K562 (cell line): Measurements from ENCODE around the gene CRACDL. TPM values are rescaled to one million over a fixed set of nuclear protein-coding genes. Genes with fewer than 3 reads are reported as not detected.

Experiments
- BCLAF1 ChIP-seq, 2 experiments: fragments of 450-650 bp in 1 of 2; IDR thresholded peaks; 2 replicates each; pipeline ENCODE4 v1.6.1; 2011 to 2017; ENCODE audit warnings: low read depth in 2 of 2, antibody characterized with exemption in 1 of 2, borderline replicate concordance in 1 of 2, low read length in 1 of 2, mild to moderate bottlenecking in 1 of 2, mixed read lengths in 1 of 2; ENCODE audit not compliant: control insufficient read depth in 1 of 2
- CHD7 ChIP-seq: fragments of 200-600 bp; sonication (generic); IDR thresholded peaks from one replicate; pipeline ENCODE4 v1.6.1; 2012; ENCODE audit warnings: mild to moderate bottlenecking, low read depth, low read length, inconsistent platforms
- NKRF ChIP-seq: fragments of 450-650 bp; IDR thresholded peaks from 2 replicates; pipeline ENCODE4 v1.6.1; 2016; ENCODE audit warnings: borderline replicate concordance
- SLC30A9 ChIP-seq: fragments of 250-450 bp; sonication (Bioruptor Pico); IDR thresholded peaks from 2 replicates; pipeline ENCODE4 v1.8.0; 2022; ENCODE audit warnings: mild to moderate bottlenecking, moderate library complexity
- SMARCA4 ChIP-seq: fragments of 450-650 bp; IDR thresholded peaks from 2 replicates; pipeline ENCODE4 v1.6.1; 2016
- SMC3 ChIP-seq: conservative IDR thresholded peaks from 2 replicates; pipeline ENCODE4 v1.6.1; 2011; ENCODE audit warnings: low read depth, low read length, improper control_type of control experiment; ENCODE audit not compliant: insufficient read depth
- polyA plus RNA-seq, 8 experiments: library from polyadenylated mRNA; depleted of rRNA in 4 of 8; stranded (reverse) in 5 of 8; unstranded in 3 of 8; fragments of >200 nt; fragmentation: Nextera tagmentation in 2 of 8; fragmentation: Illumina TruSeq in 1 of 8; extraction: Ambion mirVana in 2 of 8; extraction: Trizol in 1 of 8; gene quantifications; 2 replicates each; pipeline versions ENCODE4 v1.2.1 to v1.2.3, GENCODE V29; 2011 to 2014; ENCODE audit warnings: inconsistent platforms in 1 of 8, missing spikeins in 1 of 8
- total RNA-seq, 7 experiments: library from RNA; depleted of rRNA in 6 of 7; stranded (reverse); fragments of >200 nt in 6 of 7; fragmentation: Illumina TruSeq in 2 of 7; extraction: Trizol in 2 of 7; gene quantifications; 2 replicates each; pipeline versions ENCODE4 v1.2.1 to v1.2.3, GENCODE V29; 2011 to 2021; ENCODE audit warnings: low replicate concordance in 1 of 7

CRACDL gene
- total and polyA plus RNA-seq, 9 of the 15 experiments (the other 6 are each of a cell fraction or from before 2014, with no cell fraction given): not detected

- TF ChIP-seq CHD7: no peak
- no peak for TF ChIP-seq NKRF
- no peak for TF ChIP-seq BCLAF1 (IDR thresholded peaks at IDR 0.05; ENCODE audit: borderline replicate concordance in 1 of 2, control insufficient read depth in 1 of 2, low read depth in 2 of 2, low read length in 1 of 2)
- no peak for TF ChIP-seq SMC3
- no peak for TF ChIP-seq SMARCA4
- TF ChIP-seq SLC30A9: no peak
- TF ChIP-seq, all 486 proteins: peak for 0
Observed at GRCh38 chr2:98898423-98898841, 37.6 kb downstream of the CRACDL start (continued).
